HepG2 (cell line): Measurements from ENCODE around the gene RFX7.

Source experiments
- CHD4 ChIP-seq: fragments of 200-600 bp; sonication (generic); IDR thresholded peaks from 2 replicates; pipeline ENCODE4 v1.7.0; 2017; ENCODE audit warnings: mild to moderate bottlenecking, low read length, borderline replicate concordance
- FOSL1 ChIP-seq: sonication (generic); formaldehyde crosslinking; IDR thresholded peaks from 2 replicates; pipeline ENCODE4 v1.9.0; 2021; ENCODE audit warnings: missing genetic modification reagents, borderline replicate concordance
- FOXO1 ChIP-seq: sonication (generic); formaldehyde crosslinking; IDR thresholded peaks from 2 replicates; pipeline ENCODE4 v1.4.0; 2020; ENCODE audit warnings: missing genetic modification reagents
- JUND ChIP-seq: sonication (generic); formaldehyde crosslinking; IDR thresholded peaks from 2 replicates; pipeline ENCODE4 v1.8.0; 2022; ENCODE audit warnings: mild to moderate bottlenecking, missing genetic modification reagents
- ONECUT2 ChIP-seq: sonication (generic); formaldehyde crosslinking; IDR thresholded peaks from 2 replicates; pipeline ENCODE4 v1.4.0; 2020; ENCODE audit warnings: missing genetic modification reagents
- PAWR ChIP-seq: sonication (generic); formaldehyde crosslinking; IDR thresholded peaks from 2 replicates; pipeline ENCODE4 v1.4.0; 2020; ENCODE audit warnings: missing genetic modification reagents, mild to moderate bottlenecking, borderline replicate concordance
- ZNF589 ChIP-seq: sonication (generic); formaldehyde crosslinking; conservative IDR thresholded peaks from 2 replicates; pipeline ENCODE4 v1.8.0; 2022; ENCODE audit warnings: mild to moderate bottlenecking, moderate library complexity, missing genetic modification reagents
- ZNF724P ChIP-seq: sonication (generic); formaldehyde crosslinking; IDR thresholded peaks from 2 replicates; pipeline ENCODE4 v1.8.0; 2022; ENCODE audit warnings: missing genetic modification reagents, borderline replicate concordance
- TF ChIP-seq, protein P1 (sequence below): sonication (generic); formaldehyde crosslinking; IDR thresholded peaks from 2 replicates; pipeline ENCODE4 v1.5.0; 2020; ENCODE audit warnings: mild to moderate bottlenecking, missing genetic modification reagents, moderate library complexity

DNA sequence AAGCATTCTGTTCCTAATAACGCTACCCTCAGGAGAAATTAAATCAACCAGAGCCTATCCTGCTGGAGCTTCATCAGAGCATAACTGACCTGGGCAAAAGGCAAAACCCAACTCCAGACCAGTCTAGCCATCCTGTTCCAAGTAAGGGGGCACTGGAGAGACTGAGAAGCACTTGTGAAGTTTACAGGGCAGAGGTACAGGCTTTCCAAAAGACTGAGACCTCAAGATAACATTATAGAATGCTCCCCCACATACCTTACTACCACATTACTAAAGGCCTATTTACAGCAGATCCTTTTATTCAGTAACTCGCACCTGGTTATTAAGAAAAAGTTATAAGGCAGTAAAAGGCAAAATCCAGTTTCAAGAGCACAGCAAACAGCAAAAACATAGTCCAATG, 35.5 kb downstream of the RFX7 start:
- TF ChIP-seq ONECUT2 (CRISPR knock-in tag) (no peak), FOXO1 (CRISPR knock-in tag) (no peak), PAWR (no peak), ZNF589 (no peak), FOSL1 (CRISPR knock-in tag) (no peak), CHD4 (no peak), JUND (no peak), ZNF724P (no peak)
- TF ChIP-seq, protein P1, sequence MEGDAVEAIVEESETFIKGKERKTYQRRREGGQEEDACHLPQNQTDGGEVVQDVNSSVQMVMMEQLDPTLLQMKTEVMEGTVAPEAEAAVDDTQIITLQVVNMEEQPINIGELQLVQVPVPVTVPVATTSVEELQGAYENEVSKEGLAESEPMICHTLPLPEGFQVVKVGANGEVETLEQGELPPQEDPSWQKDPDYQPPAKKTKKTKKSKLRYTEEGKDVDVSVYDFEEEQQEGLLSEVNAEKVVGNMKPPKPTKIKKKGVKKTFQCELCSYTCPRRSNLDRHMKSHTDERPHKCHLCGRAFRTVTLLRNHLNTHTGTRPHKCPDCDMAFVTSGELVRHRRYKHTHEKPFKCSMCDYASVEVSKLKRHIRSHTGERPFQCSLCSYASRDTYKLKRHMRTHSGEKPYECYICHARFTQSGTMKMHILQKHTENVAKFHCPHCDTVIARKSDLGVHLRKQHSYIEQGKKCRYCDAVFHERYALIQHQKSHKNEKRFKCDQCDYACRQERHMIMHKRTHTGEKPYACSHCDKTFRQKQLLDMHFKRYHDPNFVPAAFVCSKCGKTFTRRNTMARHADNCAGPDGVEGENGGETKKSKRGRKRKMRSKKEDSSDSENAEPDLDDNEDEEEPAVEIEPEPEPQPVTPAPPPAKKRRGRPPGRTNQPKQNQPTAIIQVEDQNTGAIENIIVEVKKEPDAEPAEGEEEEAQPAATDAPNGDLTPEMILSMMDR = no peak
